Hematopoietic multipotent progenitor cell (in vitro differentiated cells): ENCODE measurements around the gene EHD2. TPM values are rescaled to one million over a fixed set of nuclear protein-coding genes. Genes with fewer than 3 reads are reported as not detected.
"Not testable (repeated sequence)": the region's sequence is repeated elsewhere in the genome, so short reads cannot be mapped to it uniquely, and the experiment has no call there.

Experiments
- DNase-seq, 3 donors: peaks; one replicate each; pipeline ENCODE4 v3.0.0-alpha.2; 2011 to 2015; ENCODE audit warnings: low read depth in 2 of 3, low spot score in 2 of 3
- total RNA-seq: library from RNA; depleted of rRNA; stranded (reverse); fragments of >200 nt; gene quantifications from one replicate; pipeline ENCODE4 v1.2.3, GENCODE V29; 2012

Gene EHD2
- total RNA-seq, 1 donor: 51.7 TPM

GRCh38 chr19:47765523-47766358 is 52.5 kb downstream of the EHD2 start:
- peak in 2 of 3 donors; percentile 42 to 54 for DNase-seq

DNA sequence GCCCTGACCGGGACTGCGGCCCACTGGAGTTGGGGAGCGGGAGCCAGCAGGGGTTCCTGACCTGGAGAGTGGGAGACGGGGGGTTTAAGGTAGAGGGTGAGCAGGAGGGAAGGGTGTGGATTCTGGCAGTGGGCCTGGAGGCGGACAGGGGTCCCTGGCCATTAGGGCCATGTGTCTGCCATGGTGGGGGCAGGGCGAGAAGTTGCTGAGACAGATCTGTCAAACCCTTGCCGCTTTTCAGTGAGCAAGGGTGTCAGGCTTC is 53.1 kb downstream of the EHD2 start:
- DNase-seq: no peak

DNA sequence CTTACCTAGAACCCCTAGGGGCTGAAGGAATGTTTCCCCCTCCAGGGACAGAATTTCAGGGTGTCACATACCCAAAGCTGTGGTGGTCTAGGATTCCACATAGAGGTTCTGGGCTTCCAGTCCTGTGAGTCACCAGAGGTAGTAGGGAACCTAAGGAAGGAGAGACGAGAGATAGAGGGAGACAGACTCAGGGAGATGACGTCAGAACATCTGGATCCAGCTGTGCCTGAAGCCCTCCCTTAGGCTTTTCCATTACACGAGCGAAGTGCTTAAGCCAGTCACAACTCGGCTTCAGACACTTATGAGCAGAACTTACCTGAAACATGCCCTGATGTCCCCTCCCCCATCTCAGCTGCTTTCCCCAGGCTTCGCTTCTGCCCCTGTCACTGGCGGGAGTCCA is 53.4 kb downstream of the EHD2 start:
- DNase-seq: no peak

DNA sequence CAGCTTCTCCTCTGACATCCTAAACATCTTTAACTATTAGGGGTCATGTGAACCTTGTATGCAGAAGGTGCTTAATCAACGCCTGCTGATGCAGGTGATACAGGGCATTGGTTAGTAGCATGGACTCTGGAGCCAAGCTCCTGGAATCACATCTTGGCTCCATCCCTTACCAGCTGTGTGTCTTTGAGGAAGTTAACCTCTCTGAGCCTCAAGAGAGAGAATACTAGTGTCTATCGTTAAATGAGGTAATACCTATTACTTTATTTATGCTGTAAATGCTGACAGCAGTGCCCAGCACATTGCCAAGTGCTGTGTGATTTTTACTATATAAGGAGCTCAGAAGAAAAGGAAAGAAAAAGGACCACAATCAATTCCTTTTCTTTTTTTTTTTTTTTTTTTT is 54.1 kb downstream of the EHD2 start:
- no peak for DNase-seq

DNA sequence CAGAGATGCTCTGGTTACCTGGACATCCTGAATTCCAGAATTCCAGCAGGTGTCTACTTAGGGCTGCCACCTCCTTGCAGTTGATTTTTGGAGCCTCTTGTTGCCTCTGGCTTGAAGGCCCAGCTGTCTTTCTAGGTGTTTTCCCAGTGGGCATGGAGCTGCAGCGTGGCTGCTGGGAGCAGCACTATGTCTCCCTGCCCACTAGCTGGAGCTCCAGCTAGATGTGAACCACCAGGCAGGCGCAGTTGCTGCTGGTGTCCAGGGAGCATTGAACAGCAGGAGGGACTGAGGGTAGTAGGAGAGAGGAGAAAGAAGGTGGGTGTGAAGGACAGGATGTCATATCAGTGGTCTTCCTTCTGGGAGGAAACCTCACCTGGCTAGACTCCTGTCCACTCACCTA is 55.4 kb downstream of the EHD2 start:
- DNase-seq: no peak

GRCh38 chr19:47769534-47769933 is 56.3 kb downstream of the EHD2 start:
- DNase-seq: no peak

- DNase-seq: not testable (repeated sequence)
Observed at GRCh38 chr19:47771291-47771690, 58.1 kb downstream of the EHD2 start.

DNA sequence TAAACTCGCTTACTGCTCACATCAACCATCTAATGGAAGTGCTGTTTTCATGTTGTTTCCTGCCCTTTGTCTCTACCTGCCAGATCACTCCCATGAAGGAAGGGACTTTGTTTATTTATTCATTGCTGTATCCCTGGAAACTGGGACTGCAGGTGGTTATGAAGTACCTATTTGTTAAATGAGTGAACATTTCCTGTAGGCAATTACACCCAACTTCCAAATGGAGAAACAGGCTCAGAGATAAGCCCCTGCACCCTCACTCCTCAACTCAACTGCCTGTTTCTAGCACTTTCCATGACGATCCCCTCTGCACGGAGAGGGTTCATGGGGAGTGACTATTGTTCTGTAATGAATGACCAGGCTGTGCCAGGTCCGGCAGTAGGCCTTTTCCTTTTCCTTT is 63.3 kb downstream of the EHD2 start:
- no peak for DNase-seq

- not testable (repeated sequence) for DNase-seq
Observed at GRCh38 chr19:47777245-47778048, 64.2 kb downstream of the EHD2 start.

DNA sequence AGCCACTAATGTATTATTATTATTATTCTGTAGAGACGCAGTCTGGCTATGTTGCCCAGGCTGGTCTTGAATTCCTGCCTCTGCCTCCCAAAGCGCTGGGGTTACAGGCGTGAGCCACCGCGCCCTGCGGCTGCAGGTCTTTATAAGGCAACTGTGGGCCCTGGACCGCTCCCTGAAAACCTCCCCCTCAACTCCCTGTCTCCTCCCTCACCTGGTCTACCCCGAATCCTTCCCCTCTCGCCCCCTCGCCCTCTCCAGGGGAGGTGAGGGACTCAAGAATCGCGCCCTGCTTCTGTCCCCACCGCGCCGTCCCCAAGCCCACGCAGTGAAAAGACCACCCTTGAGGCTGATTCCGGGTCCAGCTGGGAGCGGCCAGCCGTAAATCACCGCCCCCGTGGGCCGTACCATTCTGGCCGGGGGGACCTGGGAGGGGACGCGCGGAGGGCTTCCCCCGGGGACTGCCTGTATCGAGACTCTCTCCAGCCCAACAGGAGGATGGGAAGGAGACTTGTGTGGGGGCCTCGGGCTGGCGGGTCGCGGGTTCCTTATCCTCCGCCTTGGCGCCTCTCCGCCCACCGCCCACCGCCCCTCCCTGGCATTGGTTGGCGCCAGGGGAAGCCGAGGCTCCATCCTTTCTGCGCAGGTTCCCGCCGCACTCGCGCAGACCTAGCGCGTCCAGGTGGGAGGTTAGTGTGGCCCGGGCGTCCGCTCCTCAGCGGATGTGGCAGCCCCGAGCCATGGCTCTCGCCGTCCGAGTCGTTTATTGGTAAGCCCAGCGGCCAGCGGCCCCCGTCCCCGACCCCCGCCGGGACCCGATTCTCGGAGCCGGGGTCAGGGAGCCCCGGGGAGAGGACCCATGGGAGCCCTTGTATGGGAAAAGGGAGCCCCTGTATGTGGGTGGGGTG is 65.1 kb downstream of the EHD2 start, which contains the start of gene SELENOW:
SELENOW (plus strand) TSS at position 655 of the 905 bp plus-strand sequence; CDS start at position 738, 83 bp downstream.
- DNase-seq: peak; percentile 73 to 74 (median 74)

DNA sequence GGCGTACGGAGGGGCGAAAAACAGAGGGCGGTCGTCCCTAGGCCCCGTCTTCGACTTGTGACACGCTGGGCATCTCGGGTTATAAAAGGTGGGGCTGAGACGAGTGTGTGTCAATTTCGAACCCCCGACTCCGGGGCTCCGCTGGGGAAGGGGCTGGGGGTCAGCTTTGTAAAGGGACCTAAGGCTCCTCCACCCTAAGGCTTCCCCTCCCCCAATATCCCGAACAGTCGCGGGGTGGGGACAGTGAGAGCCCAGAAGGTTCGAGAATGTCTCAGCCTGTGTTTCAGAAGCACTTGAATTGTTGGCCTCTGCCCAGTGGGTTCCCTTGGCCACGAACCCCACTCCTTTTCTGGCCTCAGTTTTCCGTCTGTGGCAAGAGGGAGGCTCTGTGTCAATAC is 65.7 kb downstream of the EHD2 start:
- DNase-seq: no peak

- no peak for DNase-seq
Observed at GRCh38 chr19:47779524-47780214, 66.4 kb downstream of the EHD2 start.

DNA sequence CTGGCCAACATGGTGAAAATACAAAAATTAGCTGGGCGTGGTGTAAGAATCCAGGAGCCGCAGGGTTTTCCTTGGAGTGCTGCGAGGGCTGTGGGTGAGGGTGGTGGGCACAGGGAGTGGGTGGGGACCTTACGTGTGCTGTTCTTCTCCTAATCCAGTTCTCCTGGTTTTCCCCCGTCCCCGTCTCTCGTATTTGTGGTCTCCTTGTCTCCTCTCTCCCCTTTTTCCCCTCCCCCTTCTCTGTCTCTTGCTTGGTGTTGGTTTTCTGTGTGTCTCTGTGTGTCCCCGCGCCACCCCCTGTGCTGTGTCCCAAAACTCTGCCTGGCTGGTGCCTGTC is 67.0 kb downstream of the EHD2 start:
- DNase-seq: no peak

GRCh38 chr19:47781590-47782262 is 68.5 kb downstream of the EHD2 start:
- no peak for DNase-seq

DNA sequence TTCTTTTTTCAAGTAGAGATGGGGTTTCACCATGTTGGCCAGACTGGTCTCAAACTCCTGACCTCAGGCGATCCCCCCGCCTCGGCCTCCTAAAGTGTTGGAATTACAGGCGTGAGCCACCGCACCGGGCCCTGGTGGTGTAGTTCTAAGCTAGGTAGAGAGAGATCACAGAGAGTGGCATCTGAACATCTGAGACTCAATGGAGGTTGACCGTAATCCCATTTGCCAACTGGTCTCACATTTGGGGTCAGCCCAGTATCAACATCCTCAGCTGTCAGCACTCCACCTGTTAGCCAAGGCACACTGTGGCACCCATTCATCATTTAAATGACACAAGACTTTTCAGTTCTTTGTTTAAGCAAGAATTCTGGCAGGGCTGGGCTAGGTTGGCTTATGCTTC is 73.3 kb downstream of the EHD2 start:
- no peak for DNase-seq

DNA sequence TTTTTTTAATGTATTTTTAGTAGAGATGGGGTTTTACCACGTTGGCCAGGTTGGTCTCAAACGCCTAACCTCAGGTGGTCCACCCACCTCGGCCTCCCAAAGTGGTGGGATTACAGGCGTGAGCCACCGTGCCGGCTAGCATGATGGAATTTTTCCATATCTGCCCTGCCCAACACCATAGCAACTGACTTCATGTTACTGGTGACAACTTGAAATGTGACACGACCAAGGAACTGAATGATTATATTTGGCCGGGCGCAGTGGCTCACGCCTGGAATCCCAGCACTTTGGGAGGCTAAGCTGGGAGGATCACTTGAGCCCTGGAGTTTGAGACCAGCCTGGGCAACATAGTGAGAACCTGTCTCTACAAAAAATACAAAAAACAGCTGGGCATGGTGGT is 74.1 kb downstream of the EHD2 start:
- not testable (repeated sequence) for DNase-seq

- not testable (repeated sequence) for DNase-seq
Observed at GRCh38 chr19:47789811-47790210, 76.6 kb downstream of the EHD2 start.

- DNase-seq: peak; percentile 65 to 85 (median 83)
Observed at GRCh38 chr19:47790398-47790814, 77.2 kb downstream of the EHD2 start.

DNA sequence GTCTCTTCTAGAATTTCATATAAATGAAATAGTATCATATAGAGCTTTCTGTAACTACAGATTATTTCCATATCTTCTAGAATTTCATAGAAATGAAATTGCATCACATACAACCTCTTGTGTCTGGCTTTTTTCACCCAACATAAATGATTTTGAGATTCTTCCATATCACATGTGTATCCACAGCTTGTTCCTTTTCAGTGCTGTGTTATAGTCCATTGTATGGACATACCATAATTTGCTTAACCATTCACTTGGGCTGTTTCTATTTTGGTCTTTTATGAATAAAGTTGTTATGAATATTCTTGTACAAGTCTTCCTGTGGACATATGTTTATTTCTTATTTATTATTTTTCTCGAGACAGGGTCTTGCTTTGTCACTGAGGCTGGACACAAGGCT is 79.4 kb downstream of the EHD2 start:
- DNase-seq: no peak
